ENCODE measurements around the gene CES3.
"Not testable (repeated sequence)": the region's sequence is repeated elsewhere in the genome, so short reads cannot be mapped to it uniquely, and the experiment has no call there.

GRCh38 chr16:66956154-66956457 is 5.0 kb upstream of the CES3 start:
- TF ChIP-seq, protein P1, sequence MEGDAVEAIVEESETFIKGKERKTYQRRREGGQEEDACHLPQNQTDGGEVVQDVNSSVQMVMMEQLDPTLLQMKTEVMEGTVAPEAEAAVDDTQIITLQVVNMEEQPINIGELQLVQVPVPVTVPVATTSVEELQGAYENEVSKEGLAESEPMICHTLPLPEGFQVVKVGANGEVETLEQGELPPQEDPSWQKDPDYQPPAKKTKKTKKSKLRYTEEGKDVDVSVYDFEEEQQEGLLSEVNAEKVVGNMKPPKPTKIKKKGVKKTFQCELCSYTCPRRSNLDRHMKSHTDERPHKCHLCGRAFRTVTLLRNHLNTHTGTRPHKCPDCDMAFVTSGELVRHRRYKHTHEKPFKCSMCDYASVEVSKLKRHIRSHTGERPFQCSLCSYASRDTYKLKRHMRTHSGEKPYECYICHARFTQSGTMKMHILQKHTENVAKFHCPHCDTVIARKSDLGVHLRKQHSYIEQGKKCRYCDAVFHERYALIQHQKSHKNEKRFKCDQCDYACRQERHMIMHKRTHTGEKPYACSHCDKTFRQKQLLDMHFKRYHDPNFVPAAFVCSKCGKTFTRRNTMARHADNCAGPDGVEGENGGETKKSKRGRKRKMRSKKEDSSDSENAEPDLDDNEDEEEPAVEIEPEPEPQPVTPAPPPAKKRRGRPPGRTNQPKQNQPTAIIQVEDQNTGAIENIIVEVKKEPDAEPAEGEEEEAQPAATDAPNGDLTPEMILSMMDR (IDR thresholded peaks at IDR 0.05): not testable (repeated sequence)
- not testable (repeated sequence) for TF ChIP-seq POLR2A (IDR thresholded peaks at IDR 0.05)

Data from ovary (tissue), 3 donors.